ENCODE measurements around the gene CCDC57.

The CCDC57 gene

DNA sequence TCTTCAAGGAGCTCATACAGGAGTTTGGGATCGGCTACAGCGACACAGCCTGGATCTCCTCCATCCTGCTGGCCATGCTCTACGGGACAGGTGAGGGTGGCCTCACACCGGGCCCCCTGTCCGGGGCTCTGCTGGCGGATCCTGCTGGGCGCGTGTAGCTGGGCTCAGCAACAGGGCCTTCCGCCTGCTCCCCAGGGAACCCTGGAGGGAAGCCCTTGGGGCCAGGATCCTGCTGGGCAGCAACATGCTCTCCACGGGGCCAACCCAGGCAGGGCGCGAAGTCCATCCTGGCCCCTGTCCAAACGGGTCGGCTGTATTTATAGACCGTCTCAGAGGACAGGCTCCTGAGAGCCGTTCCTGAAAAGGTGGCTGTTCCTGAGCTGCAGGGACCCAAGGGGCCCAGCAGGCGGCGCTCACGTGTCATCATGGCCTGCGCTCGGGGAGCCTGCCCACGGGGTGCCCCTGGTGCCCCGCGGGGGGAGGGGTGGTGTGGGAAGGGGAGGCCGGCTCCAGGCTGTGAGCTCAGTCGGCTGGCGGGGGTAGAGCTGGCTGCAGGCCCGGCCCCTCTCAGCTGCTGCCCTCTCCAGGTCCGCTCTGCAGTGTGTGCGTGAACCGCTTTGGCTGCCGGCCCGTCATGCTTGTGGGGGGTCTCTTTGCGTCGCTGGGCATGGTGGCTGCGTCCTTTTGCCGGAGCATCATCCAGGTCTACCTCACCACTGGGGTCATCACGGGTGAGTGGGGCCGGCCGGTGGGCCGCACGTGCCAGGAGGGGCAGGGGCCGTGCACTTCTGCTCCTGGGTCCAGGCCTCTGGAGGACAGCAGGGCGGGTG lies 23.7 kb upstream of the CCDC57 start:
- H4K20me1 ChIP-seq (ENCODE audit: control insufficient read depth, insufficient read depth, low read depth, low read length): peaks cover 14% of the 10 kb centered on the region
- peaks cover 6% of the 10 kb centered on the region for H3F3A ChIP-seq (ENCODE audit: control insufficient read depth, insufficient read depth)
- peaks cover 19% of the 10 kb centered on the region for H3K36me3 ChIP-seq (ENCODE audit: control insufficient read depth, low read length)
- H3K4me2 ChIP-seq (ENCODE audit: low read length): no peak overlapping the region
- H3K9me3 ChIP-seq (ENCODE audit: control insufficient read depth, insufficient read depth, low read length): no peaks in the 10 kb centered on the region
- no peaks in the 10 kb centered on the region for H3K9me2 ChIP-seq (replicated peaks; ENCODE audit: control insufficient read depth, low read length)
- no peak overlapping the region for H3K27ac ChIP-seq (ENCODE audit: low read depth, low read length)
- no peak for TF ChIP-seq EZH2phosphoT487 (IDR thresholded peaks at IDR 0.05; ENCODE audit: borderline replicate concordance, low read length)
- TF ChIP-seq, protein P1, sequence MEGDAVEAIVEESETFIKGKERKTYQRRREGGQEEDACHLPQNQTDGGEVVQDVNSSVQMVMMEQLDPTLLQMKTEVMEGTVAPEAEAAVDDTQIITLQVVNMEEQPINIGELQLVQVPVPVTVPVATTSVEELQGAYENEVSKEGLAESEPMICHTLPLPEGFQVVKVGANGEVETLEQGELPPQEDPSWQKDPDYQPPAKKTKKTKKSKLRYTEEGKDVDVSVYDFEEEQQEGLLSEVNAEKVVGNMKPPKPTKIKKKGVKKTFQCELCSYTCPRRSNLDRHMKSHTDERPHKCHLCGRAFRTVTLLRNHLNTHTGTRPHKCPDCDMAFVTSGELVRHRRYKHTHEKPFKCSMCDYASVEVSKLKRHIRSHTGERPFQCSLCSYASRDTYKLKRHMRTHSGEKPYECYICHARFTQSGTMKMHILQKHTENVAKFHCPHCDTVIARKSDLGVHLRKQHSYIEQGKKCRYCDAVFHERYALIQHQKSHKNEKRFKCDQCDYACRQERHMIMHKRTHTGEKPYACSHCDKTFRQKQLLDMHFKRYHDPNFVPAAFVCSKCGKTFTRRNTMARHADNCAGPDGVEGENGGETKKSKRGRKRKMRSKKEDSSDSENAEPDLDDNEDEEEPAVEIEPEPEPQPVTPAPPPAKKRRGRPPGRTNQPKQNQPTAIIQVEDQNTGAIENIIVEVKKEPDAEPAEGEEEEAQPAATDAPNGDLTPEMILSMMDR (IDR thresholded peaks at IDR 0.05; ENCODE audit: low read depth, low read length, poor library complexity, severe bottlenecking): peak; percentile 96
- peaks cover 48% of the 10 kb centered on the region for H3K4me1 ChIP-seq (ENCODE audit: control insufficient read depth, low read length)
- H3K4me3 ChIP-seq (ENCODE audit: low read length): no peak overlapping the region
- peaks cover 36% of the 10 kb centered on the region for H3K27me3 ChIP-seq (ENCODE audit: control insufficient read depth, low read length)
- H3K79me2 ChIP-seq (ENCODE audit: control insufficient read depth, low read length): no peaks in the 10 kb centered on the region

DNA sequence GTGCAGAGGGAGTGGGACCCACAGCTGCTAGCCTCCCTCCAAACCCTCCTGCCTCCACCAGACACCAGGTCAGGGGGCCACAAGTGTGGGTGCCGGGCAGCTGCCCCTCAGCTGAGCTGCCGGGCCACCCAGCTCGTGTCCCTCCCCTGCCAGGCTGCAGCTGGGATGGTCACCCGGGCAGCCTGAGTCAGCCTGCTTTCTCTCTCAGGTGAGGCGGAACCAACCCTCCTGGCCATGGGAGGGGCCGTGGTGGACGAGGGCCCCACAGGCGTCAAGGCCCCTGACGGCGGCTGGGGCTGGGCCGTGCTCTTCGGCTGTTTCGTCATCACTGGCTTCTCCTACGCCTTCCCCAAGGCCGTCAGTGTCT lies 23.1 kb upstream of the CCDC57 start:
- peaks cover 17% of the 10 kb centered on the region; the same call in 1 of the 2 replicates for H3K36me3 ChIP-seq (ENCODE audit: control insufficient read depth, low read length)
- no peaks in the 10 kb centered on the region for H3K9me2 ChIP-seq (replicated peaks; ENCODE audit: control insufficient read depth, low read length)
- peaks cover 42% of the 10 kb centered on the region for H3K27me3 ChIP-seq (ENCODE audit: control insufficient read depth, low read length)
- TF ChIP-seq, protein P1 (IDR thresholded peaks at IDR 0.05; ENCODE audit: low read depth, low read length, poor library complexity, severe bottlenecking): no peak
- TF ChIP-seq EZH2phosphoT487 (IDR thresholded peaks at IDR 0.05; ENCODE audit: borderline replicate concordance, low read length): no peak
- H3K9me3 ChIP-seq (ENCODE audit: control insufficient read depth, insufficient read depth, low read length): no peaks in the 10 kb centered on the region
- no peaks in the 10 kb centered on the region for H3K79me2 ChIP-seq (ENCODE audit: control insufficient read depth, low read length)
- peaks cover 6% of the 10 kb centered on the region for H3F3A ChIP-seq (ENCODE audit: control insufficient read depth, insufficient read depth)
- peaks cover 54% of the 10 kb centered on the region for H3K4me1 ChIP-seq (ENCODE audit: control insufficient read depth, low read length)
- H4K20me1 ChIP-seq (ENCODE audit: control insufficient read depth, insufficient read depth, low read depth, low read length): peaks cover 14% of the 10 kb centered on the region
- H3K4me3 ChIP-seq (ENCODE audit: low read length): no peak overlapping the region
- H3K4me2 ChIP-seq (ENCODE audit: low read length): no peak overlapping the region
- H3K27ac ChIP-seq (ENCODE audit: low read depth, low read length): no peak overlapping the region

DNA sequence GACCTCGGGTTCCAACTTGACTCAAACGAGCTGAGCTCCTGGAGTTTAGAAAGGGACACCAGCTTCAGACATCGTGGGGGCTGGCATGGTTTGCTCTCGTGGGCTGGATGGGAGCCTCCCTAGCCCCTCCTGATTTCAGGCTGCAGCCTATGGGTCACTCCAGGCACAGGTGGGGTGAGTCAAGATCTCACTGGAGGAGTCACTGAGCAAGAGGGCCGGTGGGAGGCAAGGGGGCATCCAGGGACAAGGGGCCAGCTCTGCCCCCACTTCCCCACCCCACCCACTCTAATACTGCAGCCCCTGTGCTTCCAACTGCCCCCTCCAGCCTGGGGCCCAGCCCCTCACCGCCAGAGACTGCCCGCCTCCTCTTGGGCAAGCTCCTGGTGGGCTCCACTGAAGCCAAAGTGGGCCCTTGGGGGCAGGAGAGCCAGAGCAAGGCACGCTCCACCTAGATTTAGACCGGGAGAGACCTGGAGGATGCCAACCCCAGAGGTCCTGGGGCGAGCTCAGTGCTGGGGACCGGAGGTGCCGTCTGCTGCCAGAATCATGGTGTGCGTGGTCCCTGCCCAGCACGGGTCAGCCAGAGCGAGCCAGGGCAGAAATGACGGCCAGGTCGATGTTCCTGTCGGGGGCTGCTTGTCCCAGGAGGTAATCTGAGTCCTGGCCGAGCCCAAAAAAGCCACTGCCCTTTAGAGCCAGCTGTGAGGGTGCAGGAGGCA lies 22.6 kb upstream of the CCDC57 start:
- H3K4me1 ChIP-seq (ENCODE audit: control insufficient read depth, low read length): peaks cover 59% of the 10 kb centered on the region
- no peak overlapping the region for H3K4me3 ChIP-seq (ENCODE audit: low read length)
- no peaks in the 10 kb centered on the region; the same call in 1 of the 2 replicates for H3K79me2 ChIP-seq (ENCODE audit: control insufficient read depth, low read length)
- no peak overlapping the region for H3K4me2 ChIP-seq (ENCODE audit: low read length)
- no peak overlapping the region for H3K27ac ChIP-seq (ENCODE audit: low read depth, low read length)
- no peaks in the 10 kb centered on the region for H3K9me3 ChIP-seq (ENCODE audit: control insufficient read depth, insufficient read depth, low read length)
- H3K27me3 ChIP-seq (ENCODE audit: control insufficient read depth, low read length): peaks cover 48% of the 10 kb centered on the region
- peaks cover 17% of the 10 kb centered on the region for H3K36me3 ChIP-seq (ENCODE audit: control insufficient read depth, low read length)
- H3F3A ChIP-seq (ENCODE audit: control insufficient read depth, insufficient read depth): peaks cover 6% of the 10 kb centered on the region
- H4K20me1 ChIP-seq (ENCODE audit: control insufficient read depth, insufficient read depth, low read depth, low read length): peaks cover 14% of the 10 kb centered on the region
- no peaks in the 10 kb centered on the region for H3K9me2 ChIP-seq (replicated peaks; ENCODE audit: control insufficient read depth, low read length)
- no peak for TF ChIP-seq EZH2phosphoT487 (IDR thresholded peaks at IDR 0.05; ENCODE audit: borderline replicate concordance, low read length)
- TF ChIP-seq, protein P1 (IDR thresholded peaks at IDR 0.05; ENCODE audit: low read depth, low read length, poor library complexity, severe bottlenecking): no peak
